Stimulated activated CD4-positive, alpha-beta T cell treated with anti-CD3 and anti-CD28 coated beads, Interleukin-4, amount 100 ng/mL, for 4 hours (primary cell): Measurements from ENCODE around the gene DPH1.

Source experiments
- DNase-seq, 2 experiments: peaks; one replicate each; pipeline ENCODE4 v3.0.0-alpha.2; 2020

Gene DPH1

DNA sequence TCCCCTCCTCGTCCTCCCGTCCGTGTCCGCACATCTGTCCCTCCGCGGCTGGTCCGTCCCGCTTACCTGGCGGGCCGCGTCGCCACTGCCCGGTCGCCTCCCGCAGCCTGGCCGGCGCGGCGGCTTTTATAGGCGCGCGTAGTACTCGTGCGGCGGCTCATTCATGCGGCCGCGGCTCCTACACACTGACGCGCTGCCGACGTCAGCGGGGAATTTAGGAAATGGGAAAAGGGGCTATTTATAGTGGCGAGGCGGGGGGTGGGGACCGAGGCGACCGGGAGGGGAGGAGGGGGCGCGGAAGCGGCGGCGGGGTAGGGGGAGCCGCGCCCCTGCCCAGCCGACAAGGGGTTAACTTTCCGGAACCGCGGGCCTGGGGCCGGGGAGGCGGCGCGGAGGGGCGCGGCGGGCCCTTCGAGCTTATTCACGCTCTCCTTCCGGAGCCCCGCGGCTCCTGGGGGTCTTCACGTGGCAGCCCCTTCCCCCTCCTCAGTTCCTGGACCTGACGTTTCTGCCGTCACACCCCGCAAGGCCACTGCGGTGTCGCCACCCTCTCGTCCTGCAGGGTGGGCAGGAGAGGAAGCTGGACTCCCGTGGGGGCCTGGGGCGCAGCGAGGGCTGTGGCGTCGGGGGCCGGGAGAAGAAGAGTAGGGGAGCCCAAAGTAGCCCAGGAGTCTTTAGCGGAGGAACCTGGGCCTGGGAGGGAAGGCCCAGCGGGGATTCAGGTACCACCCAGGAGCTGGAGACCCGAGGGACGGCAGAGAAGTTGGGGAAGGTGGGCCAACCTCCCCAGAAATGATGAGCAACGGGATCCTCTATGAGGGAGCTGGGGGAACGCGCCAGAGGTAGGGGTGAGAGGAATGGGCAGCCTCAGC lies 21.3 kb downstream of the DPH1 start:
- DNase-seq = peak in 1 of 2 experiments; percentile 21

DNA sequence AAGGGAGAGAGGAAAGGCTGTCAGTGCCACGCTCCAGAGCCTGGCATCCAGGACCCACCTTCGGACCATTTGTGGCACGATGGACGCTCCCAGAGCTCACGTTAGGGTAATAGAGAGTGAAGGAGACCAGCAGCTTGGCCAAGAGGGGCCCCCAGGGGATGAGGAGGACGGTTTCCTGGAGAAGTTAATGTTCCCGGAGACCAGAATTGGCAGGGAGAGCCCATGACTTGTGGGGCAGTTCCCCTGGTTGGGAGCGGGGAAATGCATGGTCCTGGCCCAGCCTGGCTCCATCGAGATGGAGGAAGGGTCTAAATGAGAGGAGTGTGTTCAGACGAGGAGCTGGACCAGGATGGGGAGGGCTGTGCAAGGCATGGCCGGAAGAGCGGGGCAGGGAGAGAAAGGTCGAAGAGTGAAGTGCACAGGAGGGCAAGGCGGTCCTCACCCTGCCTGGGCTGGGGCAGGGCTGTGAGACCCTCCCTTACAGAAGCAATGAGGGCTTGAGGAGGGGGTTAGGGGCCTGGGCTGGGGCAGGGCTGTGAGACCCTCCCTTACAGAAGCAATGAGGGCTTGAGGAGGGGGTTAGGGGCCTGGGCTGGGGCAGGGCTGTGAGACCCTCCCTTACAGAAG lies 22.1 kb downstream of the DPH1 start:
- DNase-seq = no peak

DNA sequence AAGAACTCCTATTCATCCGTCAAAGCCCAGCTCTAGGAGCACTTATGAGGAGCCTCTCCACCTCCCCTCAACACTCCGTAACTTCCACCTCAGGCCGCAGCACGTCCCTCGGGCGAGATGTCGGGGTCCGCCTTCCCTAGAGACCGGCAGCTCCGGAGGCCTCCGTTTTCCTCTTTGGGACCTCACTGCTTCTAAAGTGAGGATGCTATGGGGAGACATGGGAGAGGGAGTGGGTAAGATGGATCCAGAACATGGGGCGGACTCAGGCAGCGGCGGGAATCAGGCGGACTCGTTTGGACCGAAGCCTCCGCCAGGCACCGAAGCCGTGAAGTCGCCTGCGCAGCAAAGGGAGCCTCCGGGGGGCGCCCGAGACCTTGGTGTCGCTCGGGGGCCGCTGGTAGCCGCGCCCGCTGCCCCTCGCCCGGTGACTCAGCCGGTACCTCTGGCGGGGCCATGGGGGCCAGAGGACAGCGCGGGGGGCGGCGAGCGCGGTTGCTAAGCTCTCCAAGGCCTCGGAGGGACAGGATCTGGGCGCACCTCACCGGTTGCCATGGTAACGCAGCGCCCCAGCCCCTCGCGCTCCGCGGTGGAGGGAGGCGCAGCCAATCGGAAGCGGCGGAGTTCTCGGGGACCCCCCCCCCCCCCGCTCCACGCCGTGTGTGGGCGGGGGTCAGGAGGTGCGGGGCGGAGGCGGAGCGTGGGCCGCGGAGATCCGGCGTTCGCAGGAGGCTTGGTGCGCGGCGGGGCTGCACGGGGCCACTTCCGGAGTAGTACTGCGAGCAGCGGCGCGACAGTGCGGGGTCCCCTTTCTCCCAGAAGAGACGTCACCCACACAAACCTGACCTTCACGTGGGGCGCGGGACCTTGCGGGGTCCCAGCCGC lies 23.7 kb downstream of the DPH1 start:
- DNase-seq = peak; percentile 75 to 77

DNA sequence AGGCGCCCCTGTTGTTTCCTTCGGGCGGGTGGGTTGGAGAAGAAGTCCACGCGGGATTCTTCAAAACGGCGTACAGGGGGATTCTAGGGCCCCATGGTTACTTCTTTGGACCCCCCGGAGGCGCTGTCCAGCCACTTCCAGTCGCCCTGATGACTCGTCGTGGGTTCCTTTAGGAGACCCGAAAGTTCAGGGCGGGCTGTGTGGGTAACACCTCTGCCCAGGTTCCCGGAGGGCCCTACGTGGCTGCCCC lies 24.2 kb downstream of the DPH1 start:
- no peak for DNase-seq

DNA sequence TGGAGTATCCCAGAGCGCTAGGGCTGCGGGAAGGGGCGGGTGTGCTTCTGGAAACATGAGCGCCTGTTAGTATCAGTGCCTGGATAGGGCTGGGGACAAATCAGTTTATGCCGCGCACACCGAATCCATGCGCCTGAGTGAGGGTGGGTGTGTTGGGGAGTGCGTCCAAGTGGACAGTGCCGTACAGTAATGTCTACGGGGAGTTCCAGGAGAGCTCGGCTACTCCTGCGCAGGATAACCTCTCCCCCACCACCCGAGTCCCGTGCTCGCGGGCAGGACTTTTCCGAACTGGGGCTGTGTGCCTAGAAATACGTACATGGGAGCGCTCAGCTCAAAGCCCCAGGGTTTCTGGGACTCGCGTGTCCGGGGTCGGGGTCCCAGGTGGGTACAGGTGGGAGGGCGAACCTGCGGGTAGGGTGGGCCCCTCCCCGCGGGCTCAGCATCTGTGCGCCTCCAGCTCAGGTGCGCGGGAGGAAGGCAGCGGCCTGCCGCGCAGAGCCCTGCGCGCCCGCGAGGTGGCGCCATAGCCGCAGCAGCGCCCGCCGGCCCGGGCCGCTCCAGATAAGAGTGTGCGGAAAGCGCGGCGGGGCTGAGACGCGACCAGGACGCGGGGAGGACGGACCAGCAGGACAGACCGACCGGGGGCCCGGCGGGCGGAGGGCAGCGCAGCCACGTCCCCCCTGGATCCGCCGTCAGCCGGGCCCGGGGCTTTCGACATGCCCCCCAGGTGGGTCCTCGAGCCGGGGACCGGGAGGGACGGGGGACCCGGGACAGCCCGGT lies 24.7 kb downstream of the DPH1 start, which contains the start of gene HIC1:
HIC1 (plus strand) TSS at position 592 of the 780 bp plus-strand sequence. CDS start 1,588 bp downstream, outside the sequence.
- peak; percentile 76 to 80 for DNase-seq

DNA sequence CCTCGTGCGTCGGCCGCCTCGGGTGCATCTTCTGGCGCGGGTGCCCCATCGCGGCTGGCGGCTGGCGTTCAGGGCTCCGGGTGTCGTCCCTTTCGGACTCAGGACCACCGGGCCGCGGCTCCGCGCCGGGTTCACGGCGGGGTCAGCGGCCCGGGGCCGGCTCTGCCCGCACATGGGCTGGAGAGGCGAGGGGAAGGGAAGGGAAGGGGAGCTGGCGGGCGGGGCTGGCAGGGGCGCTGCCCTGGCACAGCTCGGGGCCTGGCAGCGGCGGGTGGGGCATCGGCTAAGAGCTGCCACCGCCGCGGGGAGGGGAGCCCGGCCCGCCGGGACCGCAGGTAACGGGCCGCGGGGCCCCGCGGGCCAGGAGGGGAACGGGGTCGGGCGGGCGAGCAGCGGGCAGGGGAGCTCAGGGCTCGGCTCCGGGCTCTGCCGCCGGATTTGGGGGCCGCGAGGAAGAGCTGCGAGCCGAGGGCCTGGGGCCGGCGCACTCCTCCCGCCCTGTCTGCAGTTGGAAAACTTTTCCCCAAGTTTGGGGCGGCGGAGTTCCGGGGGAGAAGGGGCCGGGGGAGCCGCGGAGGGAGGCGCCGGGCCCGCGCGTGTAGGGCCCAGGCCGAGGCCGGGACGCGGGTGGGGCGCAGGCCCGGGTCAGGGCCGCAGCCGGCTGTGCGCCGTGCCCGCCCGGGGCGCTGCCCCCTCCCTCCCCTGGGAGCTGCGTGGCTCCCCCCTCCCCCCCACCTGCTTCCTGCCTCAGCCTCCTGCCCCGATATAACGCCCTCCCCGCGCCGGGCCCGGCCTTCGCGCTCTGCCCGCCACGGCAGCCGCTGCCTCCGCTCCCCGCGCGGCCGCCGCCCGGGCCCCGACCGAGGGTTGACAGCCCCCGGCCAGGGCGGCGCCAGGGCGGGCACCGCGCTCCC lies 25.6 kb downstream of the DPH1 start:
- DNase-seq = peak; percentile 40 to 51

DNA sequence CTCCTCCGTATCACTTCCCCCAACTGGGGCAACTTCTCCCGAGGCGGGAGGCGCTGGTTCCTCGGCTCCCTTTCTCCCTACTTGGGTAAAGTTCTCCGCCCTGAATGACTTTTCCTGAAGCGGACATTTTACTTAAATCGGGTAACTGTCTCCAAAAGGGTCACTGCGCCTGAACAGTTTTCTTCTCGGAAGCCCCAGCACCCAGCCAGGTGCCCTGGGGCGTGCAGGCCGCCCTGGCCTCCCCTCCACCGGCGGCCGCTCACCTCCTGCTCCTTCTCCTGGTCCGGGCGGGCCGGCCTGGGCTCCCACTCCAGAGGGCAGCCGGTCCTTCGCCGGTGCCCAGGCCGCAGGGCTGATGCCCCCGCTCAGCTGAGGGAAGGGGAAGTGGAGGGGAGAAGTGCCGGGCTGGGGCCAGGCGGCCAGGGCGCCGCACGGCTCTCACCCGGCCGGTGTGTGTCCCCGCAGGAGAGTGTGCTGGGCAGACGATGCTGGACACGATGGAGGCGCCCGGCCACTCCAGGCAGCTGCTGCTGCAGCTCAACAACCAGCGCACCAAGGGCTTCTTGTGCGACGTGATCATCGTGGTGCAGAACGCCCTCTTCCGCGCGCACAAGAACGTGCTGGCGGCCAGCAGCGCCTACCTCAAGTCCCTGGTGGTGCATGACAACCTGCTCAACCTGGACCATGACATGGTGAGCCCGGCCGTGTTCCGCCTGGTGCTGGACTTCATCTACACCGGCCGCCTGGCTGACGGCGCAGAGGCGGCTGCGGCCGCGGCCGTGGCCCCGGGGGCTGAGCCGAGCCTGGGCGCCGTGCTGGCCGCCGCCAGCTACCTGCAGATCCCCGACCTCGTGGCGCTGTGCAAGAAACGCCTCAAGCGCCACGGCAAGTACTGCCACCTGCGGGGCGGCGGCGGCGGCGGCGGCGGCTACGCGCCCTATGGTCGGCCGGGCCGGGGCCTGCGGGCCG lies 26.5 kb downstream of the DPH1 start:
- peak; percentile 49 to 53 for DNase-seq

DNA sequence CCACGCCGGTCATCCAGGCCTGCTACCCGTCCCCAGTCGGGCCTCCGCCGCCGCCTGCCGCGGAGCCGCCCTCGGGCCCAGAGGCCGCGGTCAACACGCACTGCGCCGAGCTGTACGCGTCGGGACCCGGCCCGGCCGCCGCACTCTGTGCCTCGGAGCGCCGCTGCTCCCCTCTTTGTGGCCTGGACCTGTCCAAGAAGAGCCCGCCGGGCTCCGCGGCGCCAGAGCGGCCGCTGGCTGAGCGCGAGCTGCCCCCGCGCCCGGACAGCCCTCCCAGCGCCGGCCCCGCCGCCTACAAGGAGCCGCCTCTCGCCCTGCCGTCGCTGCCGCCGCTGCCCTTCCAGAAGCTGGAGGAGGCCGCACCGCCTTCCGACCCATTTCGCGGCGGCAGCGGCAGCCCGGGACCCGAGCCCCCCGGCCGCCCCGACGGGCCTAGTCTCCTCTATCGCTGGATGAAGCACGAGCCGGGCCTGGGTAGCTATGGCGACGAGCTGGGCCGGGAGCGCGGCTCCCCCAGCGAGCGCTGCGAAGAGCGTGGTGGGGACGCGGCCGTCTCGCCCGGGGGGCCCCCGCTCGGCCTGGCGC lies 27.3 kb downstream of the DPH1 start:
- DNase-seq = no peak

DNA sequence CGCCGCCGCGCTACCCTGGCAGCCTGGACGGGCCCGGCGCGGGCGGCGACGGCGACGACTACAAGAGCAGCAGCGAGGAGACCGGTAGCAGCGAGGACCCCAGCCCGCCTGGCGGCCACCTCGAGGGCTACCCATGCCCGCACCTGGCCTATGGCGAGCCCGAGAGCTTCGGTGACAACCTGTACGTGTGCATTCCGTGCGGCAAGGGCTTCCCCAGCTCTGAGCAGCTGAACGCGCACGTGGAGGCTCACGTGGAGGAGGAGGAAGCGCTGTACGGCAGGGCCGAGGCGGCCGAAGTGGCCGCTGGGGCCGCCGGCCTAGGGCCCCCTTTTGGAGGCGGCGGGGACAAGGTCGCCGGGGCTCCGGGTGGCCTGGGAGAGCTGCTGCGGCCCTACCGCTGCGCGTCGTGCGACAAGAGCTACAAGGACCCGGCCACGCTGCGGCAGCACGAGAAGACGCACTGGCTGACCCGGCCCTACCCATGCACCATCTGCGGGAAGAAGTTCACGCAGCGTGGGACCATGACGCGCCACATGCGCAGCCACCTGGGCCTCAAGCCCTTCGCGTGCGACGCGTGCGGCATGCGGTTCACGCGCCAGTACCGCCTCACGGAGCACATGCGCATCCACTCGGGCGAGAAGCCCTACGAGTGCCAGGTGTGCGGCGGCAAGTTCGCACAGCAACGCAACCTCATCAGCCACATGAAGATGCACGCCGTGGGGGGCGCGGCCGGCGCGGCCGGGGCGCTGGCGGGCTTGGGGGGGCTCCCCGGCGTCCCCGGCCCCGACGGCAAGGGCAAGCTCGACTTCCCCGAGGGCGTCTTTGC lies 28.0 kb downstream of the DPH1 start:
- DNase-seq = no peak

DNA sequence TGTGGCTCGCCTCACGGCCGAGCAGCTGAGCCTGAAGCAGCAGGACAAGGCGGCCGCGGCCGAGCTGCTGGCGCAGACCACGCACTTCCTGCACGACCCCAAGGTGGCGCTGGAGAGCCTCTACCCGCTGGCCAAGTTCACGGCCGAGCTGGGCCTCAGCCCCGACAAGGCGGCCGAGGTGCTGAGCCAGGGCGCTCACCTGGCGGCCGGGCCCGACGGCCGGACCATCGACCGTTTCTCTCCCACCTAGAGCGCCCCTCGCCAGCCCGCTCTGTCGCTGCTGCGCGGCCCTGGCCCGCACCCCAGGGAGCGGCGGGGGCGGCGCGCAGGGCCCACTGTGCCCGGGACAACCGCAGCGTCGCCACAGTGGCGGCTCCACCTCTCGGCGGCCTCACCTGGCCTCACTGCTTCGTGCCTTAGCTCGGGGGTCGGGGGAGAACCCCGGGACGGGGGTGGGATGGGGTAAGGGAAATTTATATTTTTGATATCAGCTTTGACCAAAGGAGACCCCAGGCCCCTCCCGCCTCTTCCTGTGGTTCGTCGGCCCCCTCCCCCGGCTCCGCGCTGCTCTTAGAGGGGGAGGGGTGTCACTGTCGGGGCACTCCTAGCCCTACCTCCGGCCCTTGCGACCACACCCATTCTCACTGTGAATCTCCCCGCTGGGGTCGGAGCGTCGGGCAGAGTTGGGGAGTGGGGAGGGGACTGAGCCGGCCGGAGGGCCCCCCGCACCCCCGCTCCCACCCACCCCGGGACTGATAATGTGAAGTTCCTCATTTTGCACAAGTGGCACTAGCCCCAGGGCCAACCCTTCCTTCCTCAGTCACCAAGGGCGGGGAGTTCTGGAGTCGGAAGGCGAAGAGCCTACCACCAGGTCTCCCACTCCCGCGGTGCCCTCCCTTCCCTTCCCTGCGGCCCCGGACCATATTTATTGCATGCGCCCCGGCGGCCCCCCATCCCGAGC lies 28.9 kb downstream of the DPH1 start:
- peak; percentile 43 to 69 for DNase-seq

DNA sequence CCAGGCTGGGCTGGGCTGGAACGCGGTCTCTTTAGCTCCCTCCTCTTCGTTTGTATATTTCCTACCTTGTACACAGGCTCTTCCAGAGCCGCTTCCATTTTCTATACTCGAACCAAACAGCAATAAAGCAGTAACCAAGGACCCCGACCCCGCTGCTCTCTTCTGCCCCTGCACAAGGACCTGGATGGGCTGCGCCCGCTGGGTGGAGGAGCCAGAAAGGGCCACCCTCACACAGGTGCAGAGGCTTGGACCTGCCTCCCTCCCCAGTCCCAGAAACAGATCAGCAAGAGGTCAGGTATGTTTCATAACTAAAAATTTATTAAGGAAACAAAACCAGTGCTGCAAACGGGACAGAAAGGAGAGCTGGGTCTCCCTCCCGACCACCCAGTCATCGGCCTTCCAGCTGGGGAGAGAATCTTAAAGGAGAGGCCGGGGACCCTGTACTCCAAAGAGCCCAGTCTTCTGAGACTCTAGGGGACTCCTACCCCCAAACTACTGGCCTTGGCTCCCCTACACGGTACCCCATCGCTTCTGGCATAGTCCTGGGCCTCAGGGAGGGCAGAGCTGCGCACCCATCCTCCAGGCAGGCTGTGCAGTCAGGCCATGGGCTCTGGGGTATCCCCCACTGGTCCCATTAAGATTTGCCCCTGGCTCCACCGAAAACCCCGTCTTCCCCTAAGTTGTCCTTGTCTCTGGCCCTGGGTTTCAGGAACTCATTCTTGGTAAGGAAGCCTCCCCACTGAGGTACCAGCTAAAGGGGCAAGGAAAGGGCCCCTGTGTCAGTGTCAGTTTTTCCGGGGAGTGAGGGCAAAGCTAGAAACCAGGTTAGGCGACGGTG lies 29.8 kb downstream of the DPH1 start:
- DNase-seq = no peak

DNA sequence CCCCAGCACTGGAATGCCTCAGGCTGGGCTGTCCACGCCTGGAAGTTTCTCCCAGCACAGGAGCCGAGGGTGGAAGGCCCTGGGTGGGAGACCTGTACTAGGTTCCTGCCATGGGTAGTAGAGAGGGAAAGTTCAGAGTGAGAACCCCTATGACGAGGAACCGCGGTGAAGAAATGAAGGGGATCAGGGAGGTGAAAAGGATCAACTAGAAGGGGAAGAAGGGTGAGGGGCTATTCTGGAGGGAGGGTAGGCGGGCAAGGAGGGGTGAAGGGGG lies 30.4 kb downstream of the DPH1 start:
- DNase-seq = no peak

DNA sequence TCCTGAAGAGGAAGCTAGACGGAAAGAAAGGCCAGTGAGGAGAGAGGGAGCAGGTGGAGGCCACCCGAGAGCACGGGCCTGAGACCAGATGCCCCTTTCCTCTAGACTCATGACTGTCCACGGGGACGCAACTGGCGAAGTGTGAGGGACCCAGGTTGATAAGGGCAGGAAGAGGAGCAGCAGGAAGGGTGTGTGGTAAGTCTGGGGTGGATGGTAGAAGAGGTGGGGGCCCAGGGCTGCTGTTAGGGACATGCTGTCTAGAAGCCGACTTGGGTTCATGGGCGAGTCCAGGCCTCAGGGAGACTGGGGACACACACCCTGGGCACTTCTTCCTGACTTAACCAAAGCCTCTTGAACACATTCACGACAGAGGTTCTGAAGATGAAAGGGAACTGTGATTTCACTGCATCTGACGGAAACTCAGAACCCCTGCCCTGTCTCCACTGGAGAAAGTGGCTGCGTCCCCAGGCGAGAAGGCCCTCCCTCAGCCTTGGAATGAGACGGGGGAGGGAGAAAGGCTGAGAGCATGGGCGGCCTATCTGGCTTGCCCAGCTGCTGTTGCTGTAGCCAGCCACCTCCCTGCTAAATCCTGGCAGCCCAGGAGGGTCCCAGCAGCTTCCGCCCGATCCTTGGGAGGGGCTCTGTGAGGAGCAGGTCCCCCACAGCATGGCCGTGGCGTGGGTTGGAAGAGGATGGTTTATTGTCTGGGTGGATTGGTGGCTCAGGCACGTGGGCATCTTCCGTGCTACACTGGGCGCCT lies 30.9 kb downstream of the DPH1 start:
- DNase-seq = no peak

DNA sequence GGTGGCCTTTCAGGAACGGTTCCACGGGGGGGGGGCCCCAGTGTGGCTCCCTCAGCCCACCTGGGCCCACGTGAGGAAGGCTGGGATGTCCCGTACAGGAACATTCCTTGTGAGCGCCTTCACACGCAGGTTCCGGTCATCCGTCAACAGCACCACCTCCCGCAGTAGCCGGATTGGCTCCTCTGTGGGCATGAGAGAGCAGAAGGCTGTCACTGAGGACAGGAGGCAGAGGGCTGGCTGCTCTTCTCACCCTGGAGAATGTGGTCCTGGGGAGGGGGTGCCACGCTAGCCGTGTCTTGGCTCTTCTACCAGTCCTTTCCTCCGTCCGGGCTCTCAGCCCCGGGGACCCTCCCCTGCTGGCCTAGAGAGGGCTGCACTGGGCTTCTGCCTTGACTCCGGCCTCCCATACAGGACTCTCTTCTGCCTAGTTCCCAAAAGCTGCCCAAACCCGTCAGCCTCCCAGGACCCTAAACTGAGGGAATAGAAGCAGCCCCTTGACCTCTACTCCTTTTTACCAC lies 31.5 kb downstream of the DPH1 start:
- DNase-seq = no peak

DNA sequence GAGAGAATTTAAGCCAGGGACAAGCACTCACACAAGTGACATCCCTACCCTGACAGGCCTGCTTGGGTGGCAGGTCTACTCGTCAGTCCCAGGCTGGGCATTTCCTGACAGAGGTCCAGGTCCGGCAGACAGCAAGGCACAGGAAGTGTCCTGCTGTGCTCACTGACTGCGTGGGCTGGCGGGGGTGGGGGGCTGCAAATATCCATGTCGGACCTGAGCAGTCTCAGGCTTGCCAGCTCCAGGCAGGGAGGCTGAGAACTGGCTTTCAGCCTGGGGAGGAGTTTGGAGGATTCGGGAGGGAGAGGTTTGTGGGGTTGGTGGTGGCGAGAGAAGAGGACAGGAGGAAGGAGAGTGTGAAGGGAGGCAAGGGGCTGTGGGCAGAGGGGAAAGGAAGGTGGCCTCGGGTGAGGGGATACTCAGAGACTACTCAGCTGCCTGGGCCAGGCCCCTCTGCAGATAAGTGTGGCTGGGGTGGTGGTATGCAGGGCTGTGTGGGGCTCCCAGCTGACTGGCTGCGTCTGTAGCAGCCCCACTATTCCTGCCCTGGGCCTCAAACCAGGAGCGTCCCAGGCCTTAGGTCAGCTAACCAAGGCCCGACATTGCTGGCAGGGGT lies 32.7 kb downstream of the DPH1 start:
- no peak for DNase-seq
